K562 treated with DMSO at 1 percent for 48 hours (cell line): ENCODE data around the gene ALDH3A1. TPM values are rescaled to one million over a fixed set of nuclear protein-coding genes. Genes with fewer than 3 reads are reported as not detected.

Experiments
- total RNA-seq: library from RNA; unstranded; fragments of 300-600 nt; gene quantifications from 2 replicates; pipeline ENCODE4 v1.2.3, GENCODE V29; 2022; ENCODE audit warnings: low replicate concordance; ENCODE audit errors: extremely low read depth

Gene ALDH3A1
- total RNA-seq, result not detected in 2 replicates

GRCh38 chr17:19747829-19748806 lies at the start of gene ALDH3A1:
Gene ALDH3A1, minus strand, starts transcription at chr17:19748298. Its CDS starts 3,169 bp downstream, at chr17:19745129.

GRCh38 chr17:19716108-19717030 lies 31.7 kb downstream of the ALDH3A1 start, which contains the start of gene SLC47A2:
Gene SLC47A2, minus strand, starts transcription at chr17:19716584. Its CDS starts 29 bp downstream, at chr17:19716555.

Other genes with a start within 250 kb of the ALDH3A1 start
- gene SLC47A1, start 214.4 kb downstream of the ALDH3A1 start, total RNA-seq, result not detected in 2 replicates
- not detected in 2 replicates for gene ALDH3A2, start 99.5 kb downstream of the ALDH3A1 start, total RNA-seq
- gene SLC47A2, start 31.7 kb downstream of the ALDH3A1 start, total RNA-seq, result not detected in 2 replicates
- gene ULK2, start 119.6 kb upstream of the ALDH3A1 start, total RNA-seq, result not detected in 2 replicates
- not detected in 2 replicates for gene AKAP10, start 229.5 kb upstream of the ALDH3A1 start, total RNA-seq